CD4-positive, alpha-beta T cell treated with Interleukin-21 for 1 hour (primary cell): Measurements from ENCODE around the gene SLC25A48.

ENCODE experiments used
- DNase-seq: peaks from one replicate; pipeline ENCODE4 v3.0.0-alpha.2; 2020

SLC25A48 gene

DNA sequence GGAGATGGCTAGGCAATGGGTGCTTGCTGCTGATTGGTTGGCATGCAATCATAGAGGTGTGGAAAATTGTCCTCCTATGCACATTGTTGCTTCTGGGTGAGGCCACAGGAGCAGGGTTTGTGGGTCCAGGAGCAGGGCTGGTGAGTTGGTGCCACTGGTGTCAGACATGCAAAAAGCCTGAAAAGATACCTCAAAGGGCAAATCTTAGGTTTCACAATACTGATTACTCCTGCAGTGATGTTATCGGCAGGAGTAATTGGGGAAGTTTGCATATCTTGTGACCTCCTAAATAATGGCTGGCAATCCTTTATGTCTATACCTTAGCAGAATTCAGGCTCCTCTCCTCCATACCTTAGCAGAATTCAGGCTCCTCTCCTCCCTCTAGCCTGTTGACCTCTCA lies 25.2 kb downstream of the SLC25A48 start:
- no peak for DNase-seq

DNA sequence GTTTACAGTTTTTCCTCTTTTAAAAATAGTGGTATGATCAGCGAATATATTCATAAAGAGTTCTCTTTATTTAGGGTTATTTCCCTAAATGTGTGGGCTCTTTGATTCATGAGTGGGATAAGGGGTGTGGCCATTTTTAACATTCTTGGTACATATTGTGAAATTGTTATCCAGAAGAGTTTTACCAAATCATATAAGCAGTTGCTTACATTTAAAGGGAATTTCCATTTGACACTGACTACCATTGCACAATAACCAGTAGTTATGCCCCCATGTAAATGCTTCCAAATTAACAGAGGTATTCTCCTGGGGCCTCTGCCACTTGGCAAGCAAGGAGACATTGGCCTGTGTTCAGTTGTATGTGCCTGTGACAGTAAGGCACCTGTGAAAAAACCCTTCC lies 27.2 kb downstream of the SLC25A48 start:
- no peak for DNase-seq

- no peak for DNase-seq
Measured at GRCh38 chr5:135862086-135862485, 27.6 kb downstream of the SLC25A48 start.

GRCh38 chr5:135862744-135863143 lies 28.3 kb downstream of the SLC25A48 start:
- DNase-seq = no peak

DNA sequence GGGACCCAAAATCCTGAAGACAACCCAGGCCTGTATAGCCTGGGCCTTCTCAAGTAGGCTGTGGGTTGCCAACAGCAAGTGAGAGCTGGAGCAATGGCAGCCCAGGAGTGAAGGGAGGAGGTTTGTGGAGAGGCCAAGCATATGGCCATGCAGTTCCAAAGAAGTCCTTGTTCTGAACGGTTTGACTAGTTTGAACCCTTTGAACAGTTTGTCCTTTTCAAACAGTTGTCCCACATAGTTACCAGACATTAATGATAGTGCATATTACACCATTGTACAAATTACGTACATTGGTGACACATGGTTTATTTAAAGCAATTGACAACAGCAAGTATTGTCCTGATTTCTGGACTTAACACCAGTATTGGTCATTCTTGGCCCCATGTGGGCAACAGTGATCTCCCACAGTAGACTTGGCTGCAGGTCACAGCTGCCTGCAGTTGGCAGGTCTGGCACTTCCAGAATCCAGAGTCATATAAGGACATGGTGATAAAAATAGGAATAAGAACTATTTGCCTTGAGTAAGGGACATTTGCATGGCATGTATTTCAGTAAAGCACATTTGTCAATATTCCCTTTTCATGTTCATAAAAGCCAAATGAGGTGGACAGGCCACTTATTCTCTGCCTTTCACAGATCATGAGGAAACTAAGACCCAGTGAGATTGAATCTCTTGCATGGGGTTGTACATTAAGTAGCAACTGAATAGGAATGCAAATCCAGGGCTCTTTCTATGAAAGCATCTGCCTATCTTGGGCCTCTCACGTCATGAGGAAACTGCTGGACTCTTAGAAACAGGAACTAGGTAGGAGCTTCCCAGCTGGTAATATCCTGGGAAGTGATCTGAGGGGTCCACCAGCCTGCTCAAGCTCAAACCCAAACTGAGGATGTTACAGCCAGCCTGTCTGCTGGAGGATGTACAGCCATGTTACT lies 30.3 kb downstream of the SLC25A48 start:
- DNase-seq = no peak

- no peak for DNase-seq
Measured at GRCh38 chr5:135866016-135866415, 31.6 kb downstream of the SLC25A48 start.

DNA sequence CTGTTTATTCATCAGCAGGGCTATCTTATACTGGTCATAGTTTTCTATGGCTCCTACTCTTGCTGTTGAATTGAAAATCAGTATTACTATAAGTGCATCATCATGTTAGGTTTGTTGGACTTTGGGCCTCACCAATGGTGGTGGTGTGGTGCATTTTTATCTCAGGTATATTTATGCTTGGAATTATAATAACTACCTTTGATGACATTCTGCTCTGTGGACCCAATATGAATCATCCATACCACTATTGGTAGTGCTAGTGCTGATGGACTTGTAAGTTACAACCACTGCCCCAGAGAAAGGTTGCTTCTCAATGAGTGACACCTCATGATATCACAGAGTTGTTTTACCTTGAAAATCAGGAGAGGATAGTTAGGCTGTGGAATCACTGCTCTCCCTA lies 33.1 kb downstream of the SLC25A48 start:
- DNase-seq = no peak

DNA sequence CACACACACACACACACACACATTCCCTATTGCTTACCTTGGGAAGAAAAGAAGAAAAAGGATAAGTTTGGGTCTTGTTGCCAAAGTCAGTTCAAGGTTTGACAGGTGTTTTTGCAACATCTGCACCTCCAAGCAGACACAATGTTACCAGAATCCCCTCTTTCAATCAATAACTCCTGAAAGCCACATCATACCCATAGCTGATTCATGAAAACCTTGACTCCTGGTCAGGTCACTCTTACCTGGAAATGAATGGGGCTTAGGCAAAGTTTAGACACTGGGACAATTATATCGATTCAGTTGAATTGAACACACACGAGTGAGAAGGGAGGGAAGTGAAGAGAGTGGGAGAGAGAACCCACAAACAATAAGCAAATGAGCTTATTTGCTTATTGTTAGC lies 34.2 kb downstream of the SLC25A48 start:
- DNase-seq = no peak

- no peak for DNase-seq
Measured at GRCh38 chr5:135869276-135869675, 34.8 kb downstream of the SLC25A48 start.

DNA sequence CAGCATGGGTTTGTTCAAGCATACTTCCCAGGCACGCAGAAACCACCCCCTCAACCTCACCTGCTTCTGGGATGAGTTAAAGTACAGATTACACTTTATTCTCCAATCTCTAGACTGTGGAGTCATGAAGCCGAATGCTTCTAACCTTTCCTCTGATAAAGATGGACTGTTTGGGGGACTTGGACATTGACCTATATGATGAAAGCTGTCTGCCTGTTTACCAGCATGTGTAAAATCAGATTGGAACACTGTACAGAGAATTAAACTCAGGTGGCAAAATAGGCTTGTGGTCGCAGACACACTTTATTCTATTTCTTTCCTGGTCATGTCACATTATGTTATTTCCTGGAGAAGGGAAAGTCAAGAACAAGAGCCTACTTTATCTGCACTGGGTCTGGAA lies 35.5 kb downstream of the SLC25A48 start:
- no peak for DNase-seq

DNA sequence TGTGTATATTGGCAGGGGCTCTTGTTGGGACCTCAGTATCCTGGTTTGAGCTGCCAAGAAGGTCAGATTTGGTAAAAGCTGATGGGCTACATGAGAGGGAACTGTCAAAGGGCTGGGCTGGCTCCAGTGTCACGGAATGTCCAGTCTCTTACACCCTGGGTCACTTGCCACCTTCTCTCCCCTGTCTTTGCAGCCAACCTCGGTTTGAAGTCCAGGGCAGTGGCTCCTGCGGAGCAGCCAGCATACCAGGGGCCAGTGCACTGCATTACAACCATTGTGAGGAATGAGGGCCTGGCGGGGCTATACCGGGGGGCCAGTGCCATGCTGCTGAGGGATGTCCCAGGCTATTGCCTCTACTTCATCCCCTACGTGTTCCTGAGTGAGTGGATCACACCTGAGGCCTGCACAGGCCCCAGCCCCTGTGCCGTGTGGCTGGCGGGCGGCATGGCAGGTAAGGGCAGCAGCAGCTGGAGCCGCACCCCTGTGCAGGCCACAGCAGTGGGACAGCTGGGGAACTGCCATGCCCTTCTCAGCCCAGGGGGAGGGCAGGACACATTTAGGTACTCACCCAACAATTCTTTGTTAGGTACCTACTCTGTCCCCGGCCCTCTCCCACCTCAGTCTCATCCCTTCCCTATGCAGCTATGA lies 36.9 kb downstream of the SLC25A48 start:
- DNase-seq = no peak

DNA sequence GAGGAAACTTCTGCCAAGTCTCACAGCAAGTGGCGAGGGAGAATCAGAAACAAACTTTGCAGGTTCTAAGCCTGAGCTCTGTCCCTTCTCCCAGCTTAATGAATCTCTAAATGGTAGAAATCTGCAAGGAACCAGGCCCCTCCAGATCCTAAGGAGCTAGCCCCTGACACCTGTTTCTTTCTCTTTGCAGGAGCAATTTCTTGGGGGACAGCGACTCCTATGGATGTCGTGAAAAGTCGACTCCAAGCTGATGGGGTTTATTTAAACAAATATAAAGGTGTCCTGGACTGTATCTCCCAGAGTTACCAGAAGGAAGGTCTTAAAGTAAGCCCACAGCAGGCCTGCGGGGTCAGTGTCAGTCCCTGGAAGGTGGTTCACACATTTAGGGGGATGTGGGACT lies 39.4 kb downstream of the SLC25A48 start:
- DNase-seq = no peak

- no peak for DNase-seq
Measured at GRCh38 chr5:135874461-135874860, 40.0 kb downstream of the SLC25A48 start.

DNA sequence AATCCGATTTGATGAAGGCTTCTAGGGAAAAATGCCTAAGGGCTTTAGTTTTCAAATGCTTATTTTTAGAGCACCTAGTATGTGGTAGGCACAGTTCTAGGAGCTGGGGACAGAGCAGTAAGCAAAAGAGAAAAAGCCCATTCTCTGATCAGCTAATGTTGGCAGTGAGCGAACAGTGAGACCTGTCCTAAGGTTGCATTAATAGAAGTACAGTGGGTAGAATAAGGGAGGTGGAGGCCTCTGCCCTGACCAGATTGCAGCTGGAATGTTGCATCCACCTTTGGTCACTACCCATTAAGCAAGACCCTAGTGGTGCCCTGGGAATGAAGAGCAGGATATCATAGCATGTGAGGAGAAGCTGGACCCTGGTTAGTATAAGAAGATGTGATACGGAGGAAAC lies 41.1 kb downstream of the SLC25A48 start:
- DNase-seq = no peak

- no peak for DNase-seq
Measured at GRCh38 chr5:135876146-135876545, 41.7 kb downstream of the SLC25A48 start.

DNA sequence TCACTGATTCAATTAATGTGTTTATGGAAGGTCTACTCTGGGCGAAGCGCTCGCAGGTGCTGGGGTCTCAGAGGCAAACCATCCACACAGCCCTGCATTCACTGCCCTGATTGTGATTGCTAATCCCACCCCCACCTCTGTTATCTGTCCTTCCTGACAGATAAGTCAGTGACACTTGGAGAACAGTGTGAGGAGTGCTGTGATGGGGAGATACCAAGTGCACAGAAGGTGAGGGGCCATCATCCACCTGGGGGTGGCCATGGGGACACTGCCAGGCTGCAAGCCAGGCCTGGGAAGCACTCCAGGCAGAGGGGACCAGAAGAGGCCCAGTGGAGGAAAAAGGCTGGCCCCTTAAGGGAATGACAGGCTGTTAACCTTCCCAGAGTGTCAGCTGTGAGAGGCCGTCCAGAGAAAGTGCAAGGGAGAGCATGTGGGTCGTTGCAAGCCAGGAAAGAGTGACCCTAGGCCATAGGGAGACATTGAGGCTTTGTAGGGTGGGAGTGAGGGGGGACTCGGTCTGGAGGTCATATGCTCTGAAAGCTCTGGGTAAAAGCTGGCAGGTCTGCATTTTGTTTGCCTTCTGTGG lies 43.2 kb downstream of the SLC25A48 start:
- no peak for DNase-seq

DNA sequence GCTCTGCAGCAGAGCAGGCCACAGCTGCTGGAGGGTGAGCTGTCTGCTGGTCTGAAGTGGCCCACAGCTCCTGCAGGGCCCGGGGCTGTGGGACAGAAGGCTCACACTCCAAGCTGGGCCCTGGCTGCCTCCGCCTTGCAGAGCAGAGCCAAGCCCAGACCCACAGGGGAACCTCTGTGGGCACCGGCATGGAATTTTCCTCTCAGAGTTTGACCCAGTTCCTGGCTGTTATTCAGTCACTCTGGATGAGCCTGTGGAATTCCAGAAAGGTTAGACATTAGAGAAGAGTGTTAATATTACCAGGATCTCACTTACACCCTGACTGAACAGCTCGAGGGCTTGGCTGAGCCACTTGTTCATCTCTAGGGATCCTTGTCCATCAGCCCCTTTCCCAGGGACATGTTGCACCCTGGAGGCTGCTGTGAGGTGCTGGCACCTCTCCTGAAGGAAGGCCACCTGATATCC lies 43.7 kb downstream of the SLC25A48 start:
- no peak for DNase-seq

GRCh38 chr5:135879591-135879990 lies 45.1 kb downstream of the SLC25A48 start:
- DNase-seq = no peak

DNA sequence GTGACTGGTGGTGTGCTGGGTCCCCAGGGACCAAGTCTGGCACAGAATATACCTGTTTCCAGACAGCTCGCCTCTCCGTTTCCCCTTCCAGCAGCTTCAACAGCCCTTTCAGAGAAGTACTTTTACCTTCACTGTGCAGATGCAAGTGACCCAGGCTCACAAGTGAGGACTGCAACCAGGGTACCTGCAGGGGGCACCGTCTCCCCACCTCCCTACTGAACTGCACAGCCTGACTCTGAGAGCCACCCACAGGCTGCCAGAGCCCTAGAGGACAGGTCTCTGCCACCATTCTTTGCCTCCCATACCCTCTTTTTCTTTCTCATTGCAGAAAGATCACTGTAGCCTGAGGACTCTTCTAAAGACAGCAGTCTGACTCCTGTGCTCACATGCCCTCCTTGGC lies 45.8 kb downstream of the SLC25A48 start:
- DNase-seq = no peak

- no peak for DNase-seq
Measured at GRCh38 chr5:135880801-135881200, 46.3 kb downstream of the SLC25A48 start.

- DNase-seq = no peak
Measured at GRCh38 chr5:135881244-135881643, 46.8 kb downstream of the SLC25A48 start.

- DNase-seq = no peak
Measured at GRCh38 chr5:135881819-135882218, 47.4 kb downstream of the SLC25A48 start.

- no peak for DNase-seq
Measured at GRCh38 chr5:135883026-135883425, 48.6 kb downstream of the SLC25A48 start.

GRCh38 chr5:135883441-135883840 lies 49.0 kb downstream of the SLC25A48 start:
- no peak for DNase-seq
